GM21723 (cell line): ENCODE measurements around the gene TICAM2.

Experiments
- ATAC-seq: cut with Tn5 transposase; IDR thresholded peaks from one replicate; pipeline ENCODE4 v1.9.1; 2021; ENCODE audit warnings: mild to moderate bottlenecking, moderate library complexity; ENCODE audit not compliant: unreplicated experiment

The TICAM2 gene

GRCh38 chr5:115611873-115612272 is 9.6 kb upstream of the TICAM2 start:
- ATAC-seq, result no peak

DNA sequence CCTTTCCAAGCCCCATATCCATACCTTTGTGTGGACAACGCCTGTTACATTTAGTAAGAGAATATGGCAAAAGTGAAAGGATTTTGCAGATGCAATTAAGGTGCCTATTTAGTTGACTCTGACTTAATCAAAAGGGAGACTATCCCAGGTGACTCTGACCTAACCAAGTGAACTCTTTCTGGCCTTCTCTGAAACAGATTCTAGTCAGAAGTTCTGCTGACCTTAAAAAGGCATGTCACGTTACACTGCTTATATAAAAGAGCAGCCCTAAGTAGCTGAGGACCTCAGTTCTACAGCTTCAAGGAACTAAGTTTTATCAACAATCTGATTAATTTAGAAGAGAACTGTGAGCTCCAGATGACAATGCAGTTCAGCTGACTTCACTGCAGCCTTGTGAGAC is 5.7 kb upstream of the TICAM2 start:
- ATAC-seq, result no peak

- ATAC-seq, result no peak
These were observed 3.2 kb upstream of the TICAM2 start for GRCh38 chr5:115605436-115605835.

GRCh38 chr5:115602591-115603125 is 379 bp upstream of the TICAM2 start:
- peak; percentile 11 for ATAC-seq

DNA sequence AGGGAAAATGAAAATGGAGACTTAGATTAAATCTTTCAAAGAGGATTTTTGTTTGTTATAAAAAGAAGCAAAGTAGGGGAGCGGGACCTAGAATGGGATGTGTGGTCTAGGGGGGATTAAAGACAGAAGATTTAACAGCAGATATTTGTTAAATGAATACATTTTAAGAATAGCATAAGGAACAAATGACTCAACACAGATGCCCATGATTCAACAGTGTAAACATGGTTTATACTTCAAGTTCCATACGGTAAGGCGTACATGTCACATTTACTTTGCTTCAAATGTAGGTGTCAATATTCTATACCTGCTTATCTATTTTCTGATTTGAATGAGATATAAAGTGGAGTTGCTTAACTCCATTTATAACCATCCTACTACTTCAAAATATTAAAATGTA is 1.5 kb downstream of the TICAM2 start:
- ATAC-seq, result no peak

GRCh38 chr5:115599924-115600323 is 2.4 kb downstream of the TICAM2 start:
- no peak for ATAC-seq

DNA sequence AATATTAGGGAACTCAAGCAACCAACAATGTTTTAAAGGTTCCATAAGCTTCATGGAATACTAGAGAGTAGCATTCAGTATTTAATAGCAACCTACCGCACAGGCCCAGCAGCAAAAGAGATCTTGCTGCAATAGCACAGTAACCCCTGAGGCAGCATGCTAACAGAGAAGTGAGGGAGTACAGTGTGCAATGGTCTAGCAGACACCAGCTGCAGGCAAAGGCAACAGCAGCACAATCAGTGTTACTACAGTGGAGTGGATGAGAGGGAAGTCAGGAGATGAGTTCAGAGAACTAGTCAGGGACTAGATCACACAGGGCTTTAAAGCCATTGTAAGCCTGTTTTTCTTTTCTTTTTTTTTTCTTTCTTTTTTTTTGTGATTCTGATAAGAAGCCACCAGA is 2.8 kb downstream of the TICAM2 start:
- peak; percentile 38 for ATAC-seq

DNA sequence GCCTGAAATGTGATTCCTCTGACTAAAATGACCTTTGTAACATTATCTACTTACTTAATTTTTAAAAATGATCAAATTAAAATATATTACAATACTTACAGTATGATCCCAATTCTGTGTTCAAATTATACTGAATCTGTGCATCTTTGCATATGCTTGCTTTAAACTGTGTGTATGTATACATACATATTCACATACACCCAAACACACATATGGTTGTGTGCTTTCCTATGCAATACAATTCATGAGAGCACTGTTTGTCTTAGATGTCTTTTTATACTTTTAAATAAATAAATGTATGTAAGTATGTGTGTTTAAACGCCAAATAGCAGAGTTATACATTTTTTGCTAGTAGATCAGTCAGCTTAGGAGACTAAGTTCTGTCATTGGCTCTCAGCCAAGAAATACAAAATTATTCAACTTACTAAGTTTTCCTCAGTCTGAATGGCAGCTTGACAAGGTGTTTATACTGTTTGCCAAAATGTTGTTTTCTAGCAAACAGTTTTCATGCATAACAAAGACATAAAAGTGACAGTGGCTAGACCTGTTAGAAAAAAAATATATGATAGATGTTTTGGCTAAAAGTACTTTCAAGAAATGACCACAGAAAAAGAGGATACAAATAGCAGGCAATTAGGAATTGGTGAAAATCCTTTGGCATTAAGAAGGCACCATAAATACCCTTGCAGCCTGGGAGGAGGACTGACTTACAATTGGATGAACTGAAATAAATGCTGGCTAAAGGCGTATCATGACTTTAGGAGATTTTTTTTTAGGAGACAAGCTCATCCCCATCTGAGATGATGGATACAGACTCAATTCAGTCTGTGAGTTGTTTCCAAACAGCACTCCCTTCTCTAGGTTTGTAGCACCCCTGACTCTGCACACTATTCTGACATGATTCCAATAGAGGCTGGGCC is 7.9 kb downstream of the TICAM2 start:
- no peak for ATAC-seq

GRCh38 chr5:115589043-115589442 is 13.2 kb downstream of the TICAM2 start:
- no peak for ATAC-seq

DNA sequence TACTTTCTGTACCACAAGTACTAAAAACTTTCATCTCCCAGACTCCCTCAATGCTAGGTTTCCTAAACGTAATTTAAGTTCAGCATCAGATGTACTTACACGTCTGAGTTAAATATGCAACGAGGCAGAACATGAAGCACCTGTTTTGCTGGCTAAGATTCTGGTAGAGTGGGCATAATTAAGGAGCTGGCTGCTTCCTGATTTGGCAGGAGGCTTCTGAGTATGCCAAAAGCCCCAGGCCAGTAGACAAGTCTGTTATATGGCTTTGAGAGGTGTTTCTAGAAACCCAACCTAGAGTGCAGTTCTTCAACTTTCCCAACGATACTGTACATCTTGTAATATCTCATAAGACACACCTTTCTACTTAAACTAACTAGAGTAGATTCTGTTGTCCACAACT is 13.6 kb downstream of the TICAM2 start:
- no peak for ATAC-seq

- ATAC-seq, result no peak
These were observed 15.6 kb downstream of the TICAM2 start for GRCh38 chr5:115586525-115587146.

- no peak for ATAC-seq
These were observed 17.0 kb downstream of the TICAM2 start for GRCh38 chr5:115585265-115585664.

GRCh38 chr5:115584501-115584900 is 17.8 kb downstream of the TICAM2 start:
- no peak for ATAC-seq

DNA sequence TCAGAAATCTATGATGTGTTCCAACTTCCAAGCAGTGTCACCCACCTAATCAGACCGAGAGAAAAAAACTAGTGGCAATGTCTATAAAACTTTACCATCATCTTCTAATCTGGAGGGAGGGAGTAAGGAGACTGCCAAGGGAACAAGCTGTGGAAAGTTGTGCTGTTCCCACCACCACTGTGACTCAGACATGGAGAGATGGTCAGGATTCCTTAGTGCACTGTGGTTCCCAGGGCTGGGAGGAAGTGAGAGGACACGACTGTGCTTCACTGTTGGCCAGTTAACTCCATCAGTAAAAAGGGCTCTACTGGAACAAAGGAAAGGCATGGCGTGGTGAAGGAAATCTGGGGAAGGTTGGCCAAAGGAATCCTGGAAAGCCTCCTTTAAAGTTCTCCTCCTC is 18.8 kb downstream of the TICAM2 start:
- ATAC-seq, result no peak

- no peak for ATAC-seq
These were observed 21.3 kb downstream of the TICAM2 start for GRCh38 chr5:115580941-115581340.

- ATAC-seq, result peak; percentile 56
These were observed 22.5 kb downstream of the TICAM2 start for GRCh38 chr5:115579747-115580173.

DNA sequence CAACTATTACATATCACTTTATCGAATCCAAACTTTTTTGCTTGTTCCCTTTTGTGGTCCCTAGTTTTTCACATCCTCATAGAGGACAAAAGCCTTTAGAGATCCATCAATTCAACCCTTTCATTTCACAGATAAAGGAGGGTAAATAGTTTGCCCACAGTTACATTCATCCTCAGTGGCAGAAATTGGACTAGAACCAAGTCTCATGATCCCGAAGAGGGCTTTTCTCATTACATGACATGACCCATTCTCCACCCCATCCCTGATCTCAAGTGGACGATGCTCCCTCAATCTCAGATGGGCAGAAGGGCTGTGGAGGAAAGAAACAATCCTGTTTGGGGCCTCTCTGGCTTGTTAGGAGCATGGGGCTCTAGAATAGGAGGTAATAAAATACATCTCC is 23.1 kb downstream of the TICAM2 start:
- peak; percentile 6 for ATAC-seq

- peak; percentile 67 for ATAC-seq
These were observed 23.6 kb downstream of the TICAM2 start for GRCh38 chr5:115578657-115579056.

DNA sequence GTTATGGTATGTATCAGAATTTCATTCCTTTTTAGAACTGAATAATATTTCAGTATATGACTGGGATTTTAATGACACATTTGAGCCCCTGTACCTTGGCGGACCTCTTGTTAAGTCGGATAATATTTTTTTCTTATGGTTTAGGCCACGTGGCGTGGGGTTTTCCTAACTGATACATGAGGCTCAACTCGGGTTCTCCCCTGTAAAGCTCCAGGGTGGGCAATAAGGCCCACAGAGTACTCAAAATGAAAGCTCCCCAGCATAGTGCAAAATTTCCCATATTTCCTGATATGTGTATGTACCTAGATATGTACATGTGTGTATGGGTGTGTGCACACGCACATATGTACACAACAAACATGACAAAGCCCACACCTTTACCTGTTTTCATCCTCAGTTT is 24.5 kb downstream of the TICAM2 start:
- ATAC-seq, result no peak

DNA sequence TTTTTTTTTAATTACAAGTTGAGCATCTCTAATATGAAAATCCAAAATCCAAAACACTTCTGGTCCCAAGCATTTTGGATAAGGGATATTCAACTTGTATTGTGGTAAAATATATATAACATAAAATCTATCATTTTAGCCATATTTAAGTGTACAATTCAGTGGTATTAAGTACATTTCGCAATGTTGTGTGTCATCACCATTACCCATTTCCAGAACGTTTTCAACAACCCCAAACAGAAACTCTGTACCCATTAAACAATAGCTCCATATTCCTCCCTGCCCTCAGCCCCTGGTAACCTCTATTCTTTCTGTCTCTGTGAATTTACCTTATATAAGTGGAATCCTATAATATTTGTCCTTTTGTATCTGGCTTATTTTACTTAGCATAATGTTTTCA is 24.9 kb downstream of the TICAM2 start:
- ATAC-seq, result no peak

DNA sequence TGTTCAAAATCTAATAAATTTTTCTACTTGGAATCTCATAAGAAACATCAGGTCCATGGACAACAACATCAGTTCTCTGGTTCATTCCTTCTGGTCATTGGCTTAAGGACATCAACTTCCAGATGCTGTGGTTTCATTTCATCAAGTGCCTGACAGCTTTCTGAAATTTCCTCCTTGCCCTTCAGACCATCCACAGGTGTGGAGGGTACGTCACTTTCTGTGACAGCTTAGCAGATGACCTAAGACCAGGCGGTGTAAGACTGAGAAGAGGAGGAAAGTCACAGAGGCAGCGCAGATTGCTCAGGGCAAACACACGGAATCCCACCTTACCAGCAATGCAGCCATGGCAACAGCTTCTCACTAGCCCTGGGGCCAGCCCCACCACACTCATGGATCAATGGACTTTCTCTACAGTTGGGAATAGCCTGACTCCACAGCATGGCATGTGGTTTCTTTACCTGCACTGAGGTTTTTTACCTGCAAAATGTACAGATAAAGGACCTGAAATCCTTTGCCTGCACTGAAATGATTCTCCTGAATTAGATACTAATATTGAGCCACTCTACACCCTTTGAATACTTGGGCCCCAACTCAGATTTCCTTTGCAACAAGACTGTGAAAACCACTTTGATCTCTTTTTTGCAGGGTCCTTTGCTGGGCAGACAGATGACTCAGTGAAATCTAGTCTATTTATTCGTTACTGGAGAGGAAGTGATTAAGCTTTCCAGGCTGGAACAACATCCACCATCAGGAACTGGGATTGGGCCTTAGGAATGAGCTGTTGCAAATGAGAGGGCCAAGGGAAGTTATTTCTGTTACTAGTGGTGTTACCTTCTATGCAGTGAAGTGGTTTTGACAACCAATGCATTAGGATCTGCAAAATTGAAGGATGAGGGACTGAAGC is 26.9 kb downstream of the TICAM2 start:
- ATAC-seq, result no peak
